Measurements from ENCODE around the gene NTF3.

NTF3 gene

GRCh38 chr12:5456906-5457305, 25.0 kb downstream of the NTF3 start:
- DNase-seq (ENCODE audit: low read depth in 2 of 2) = no peak

- no peak for DNase-seq (ENCODE audit: low read depth in 2 of 2)
Measured at GRCh38 chr12:5458229-5459050, 26.5 kb downstream of the NTF3 start.

GRCh38 chr12:5459051-5459782, 27.3 kb downstream of the NTF3 start:
- no peak for DNase-seq (ENCODE audit: low read depth in 2 of 2)

- DNase-seq (ENCODE audit: low read depth in 2 of 2) = no peak
Measured at GRCh38 chr12:5460817-5461216, 28.9 kb downstream of the NTF3 start.

DNA sequence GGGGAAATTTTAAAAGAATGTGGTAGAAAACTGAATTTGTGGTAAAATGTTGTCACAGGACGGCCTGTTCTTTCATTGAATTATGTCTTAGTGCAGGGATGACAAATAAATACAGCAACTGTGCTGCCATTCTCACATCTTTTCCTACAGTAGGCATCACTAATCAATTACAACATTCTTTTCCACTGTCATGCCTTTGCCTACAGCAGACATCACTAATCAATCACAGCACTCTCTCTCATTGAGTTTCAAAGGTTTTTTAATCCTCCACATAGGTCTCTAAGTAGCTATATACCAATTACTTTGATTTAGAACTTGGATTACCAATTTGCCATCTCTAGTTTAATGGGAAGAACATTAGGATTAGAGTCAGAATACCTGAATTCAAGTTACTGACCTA, 30.1 kb downstream of the NTF3 start:
- no peak for DNase-seq (ENCODE audit: low read depth in 2 of 2)

GRCh38 chr12:5464096-5464495, 32.2 kb downstream of the NTF3 start:
- DNase-seq (ENCODE audit: low read depth in 2 of 2) = no peak

GRCh38 chr12:5465384-5465783, 33.5 kb downstream of the NTF3 start:
- no peak for DNase-seq (ENCODE audit: low read depth in 2 of 2)

DNA sequence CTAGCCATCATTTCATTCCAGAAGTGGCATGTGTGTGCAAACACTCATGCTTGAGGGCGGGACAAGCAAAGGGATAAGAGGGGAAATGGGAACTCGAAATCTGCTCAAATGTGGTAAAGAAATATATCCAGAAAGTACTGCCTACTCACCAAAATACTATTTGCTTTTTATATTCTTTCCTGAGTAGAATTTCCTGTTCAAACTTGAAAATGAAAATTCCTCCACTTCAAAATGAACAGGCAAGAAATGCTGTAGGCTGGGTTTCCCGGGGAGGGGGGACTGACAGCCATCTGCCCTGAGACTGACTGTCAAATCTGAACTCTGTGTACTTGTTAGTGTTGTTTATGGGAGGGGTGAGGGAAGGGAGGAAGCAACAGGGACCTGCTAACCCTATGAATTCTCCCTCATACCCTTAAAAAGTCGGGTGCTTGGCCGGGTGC, 34.6 kb downstream of the NTF3 start:
- DNase-seq (ENCODE audit: low read depth in 2 of 2) = no peak

DNA sequence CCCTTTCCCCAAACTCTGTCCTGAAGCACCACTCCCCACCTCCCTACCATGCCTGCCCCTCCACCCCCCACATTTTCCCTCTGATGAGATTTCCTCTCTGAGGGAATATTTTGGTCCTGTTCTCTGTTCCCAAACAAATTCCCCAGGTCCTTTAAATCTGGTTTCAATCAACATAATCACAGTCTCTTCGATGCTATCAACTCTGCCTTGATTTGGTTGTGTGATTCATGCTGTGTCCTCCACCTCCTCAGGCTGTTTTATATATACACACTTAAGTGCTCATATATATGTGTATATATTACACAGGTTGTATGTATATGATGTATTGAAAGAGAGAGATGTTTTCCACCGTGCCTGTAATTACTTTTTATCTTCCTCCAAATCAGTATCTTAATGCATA, 36.0 kb downstream of the NTF3 start:
- DNase-seq (ENCODE audit: low read depth in 2 of 2) = no peak

DNA sequence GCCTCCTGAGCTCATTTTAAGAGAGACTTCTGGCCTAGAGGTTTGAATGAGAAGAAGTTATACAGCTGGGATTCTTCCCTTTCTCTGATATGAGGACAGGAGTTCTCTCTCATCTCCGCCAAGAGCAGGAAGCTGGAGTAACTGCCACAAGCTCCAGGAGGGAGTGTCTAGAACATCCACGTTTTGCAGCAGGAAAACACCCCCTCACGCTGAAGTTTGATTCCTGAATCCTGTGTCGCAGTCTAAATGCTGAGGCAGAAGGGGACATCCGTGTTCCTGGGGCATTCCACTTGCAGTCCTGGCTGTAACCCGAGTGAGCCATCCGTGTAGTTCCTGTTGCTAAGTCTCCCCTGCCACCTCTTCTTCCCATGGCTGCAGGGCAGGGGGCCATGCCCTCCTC, 38.3 kb downstream of the NTF3 start:
- no peak for DNase-seq (ENCODE audit: low read depth in 2 of 2)

DNA sequence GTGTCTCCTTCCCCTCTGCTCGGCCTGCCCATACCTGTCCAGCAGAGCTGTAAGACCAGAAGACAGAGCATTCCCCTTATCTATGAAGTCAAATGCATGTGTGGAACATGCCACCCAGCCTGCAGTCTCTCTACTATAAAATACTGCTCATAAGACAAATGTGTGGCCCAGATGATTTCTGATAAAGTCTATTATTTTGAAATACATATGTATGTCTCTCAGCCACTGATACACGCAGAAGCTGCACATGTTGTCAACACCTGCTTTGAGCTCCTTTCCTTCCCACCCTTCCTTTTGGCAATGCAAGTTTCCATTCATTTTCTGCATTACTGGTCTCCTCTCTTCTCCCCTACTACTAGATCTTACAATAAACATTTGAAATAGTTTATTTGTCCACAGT, 38.8 kb downstream of the NTF3 start:
- DNase-seq (ENCODE audit: low read depth in 2 of 2) = no peak

DNA sequence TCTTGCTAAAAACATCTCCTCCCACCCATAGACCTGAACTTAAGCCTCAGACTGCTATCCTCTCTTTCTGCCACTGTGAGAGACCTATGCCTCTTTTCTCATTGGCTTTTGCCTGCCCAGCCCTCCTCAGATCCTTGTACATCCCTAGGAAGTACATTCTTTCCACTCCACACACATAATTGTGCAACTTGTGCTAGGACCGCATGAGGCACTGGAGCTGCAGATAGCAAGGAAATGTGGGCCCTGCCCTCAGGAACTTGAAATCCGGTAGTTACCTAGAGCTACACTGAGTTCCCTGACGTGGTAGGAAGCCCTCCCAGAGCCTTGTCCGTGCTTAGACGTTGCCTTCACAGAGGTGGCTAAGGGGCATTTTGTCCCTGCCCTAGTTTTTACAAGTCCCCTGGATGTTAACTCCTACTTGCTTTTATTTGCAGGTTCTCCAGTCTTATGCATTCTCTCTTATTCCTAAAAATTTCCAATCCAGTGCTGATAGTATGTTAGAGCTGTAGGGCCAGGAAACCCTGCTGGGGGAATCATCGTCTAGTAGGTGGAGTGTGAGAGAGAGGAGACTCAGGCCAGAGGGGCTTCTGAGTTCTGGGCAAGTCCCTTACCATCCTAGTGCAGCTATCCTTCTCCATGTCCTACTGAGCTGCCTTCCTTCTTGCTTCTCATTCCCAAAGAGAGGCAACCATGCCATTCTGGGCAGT, 41.3 kb downstream of the NTF3 start:
- DNase-seq (ENCODE audit: low read depth in 2 of 2) = no peak

- DNase-seq (ENCODE audit: low read depth in 2 of 2) = no peak
Measured at GRCh38 chr12:5473783-5474116, 41.8 kb downstream of the NTF3 start.

GRCh38 chr12:5476356-5476755, 44.4 kb downstream of the NTF3 start:
- no peak for DNase-seq (ENCODE audit: low read depth in 2 of 2)

- DNase-seq (ENCODE audit: low read depth in 2 of 2) = no peak
Measured at GRCh38 chr12:5478081-5478706, 46.3 kb downstream of the NTF3 start.

- DNase-seq (ENCODE audit: low read depth in 2 of 2) = no peak
Measured at GRCh38 chr12:5479761-5480160, 47.9 kb downstream of the NTF3 start.

DNA sequence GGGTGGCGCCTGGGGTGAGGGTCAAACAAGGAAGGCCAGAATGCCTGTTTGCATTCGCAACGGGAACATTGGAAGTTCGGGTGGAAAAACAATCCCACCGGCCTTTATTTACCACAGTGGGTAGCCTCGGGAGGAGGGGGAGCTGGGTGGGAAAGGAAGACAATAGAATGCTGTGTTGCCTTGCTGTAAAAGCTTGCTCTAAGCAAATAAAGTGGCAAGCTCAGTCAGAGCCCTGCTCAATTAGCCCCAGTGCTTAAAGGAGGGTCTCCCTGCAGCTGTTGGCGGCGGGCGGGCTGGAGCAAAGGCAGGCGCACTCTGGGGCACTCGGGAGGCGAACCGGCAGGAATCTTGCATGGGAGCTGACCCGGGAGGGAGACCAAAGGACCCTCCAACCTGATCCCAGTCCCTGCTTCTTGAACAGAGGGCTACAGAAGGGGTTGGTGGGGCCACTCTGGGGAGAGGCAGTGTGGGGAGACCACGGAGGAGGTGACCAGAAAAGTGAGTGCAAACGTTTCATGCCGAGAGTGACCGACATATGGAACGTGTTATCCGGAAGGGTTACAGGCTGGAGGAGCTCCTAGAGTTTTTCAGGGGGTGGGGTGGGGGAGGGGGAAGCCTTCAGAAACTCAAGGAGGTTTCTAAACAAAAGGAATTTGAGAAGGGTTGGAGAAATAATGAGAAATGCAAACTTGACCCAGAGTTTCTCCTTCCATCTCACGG, 48.5 kb downstream of the NTF3 start:
- no peak for DNase-seq (ENCODE audit: low read depth in 2 of 2)

GRCh38 chr12:5480938-5481303, 49.0 kb downstream of the NTF3 start:
- no peak for DNase-seq (ENCODE audit: low read depth in 2 of 2)

GRCh38 chr12:5481645-5482044, 49.7 kb downstream of the NTF3 start:
- no peak for DNase-seq (ENCODE audit: low read depth in 2 of 2)

DNA sequence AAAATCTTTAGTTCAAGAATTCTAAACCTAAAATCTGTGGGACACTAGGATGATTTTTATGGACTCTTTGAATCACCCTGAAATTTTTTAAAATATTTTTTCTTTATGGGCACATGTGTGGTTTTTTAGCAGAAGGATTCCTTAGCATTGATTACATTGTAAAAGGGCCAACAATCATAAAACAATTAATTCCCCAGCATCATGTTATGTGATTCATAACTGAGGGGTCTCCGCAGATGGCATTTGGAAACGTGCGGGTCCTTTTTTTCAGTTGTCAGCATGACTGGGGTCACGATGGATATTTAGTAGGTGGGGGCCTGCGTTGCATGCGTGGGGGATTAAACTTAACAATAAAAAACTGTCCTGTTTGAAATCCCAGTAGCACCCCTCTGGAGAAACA, 52.5 kb downstream of the NTF3 start:
- no peak for DNase-seq (ENCODE audit: low read depth in 2 of 2)

DNA sequence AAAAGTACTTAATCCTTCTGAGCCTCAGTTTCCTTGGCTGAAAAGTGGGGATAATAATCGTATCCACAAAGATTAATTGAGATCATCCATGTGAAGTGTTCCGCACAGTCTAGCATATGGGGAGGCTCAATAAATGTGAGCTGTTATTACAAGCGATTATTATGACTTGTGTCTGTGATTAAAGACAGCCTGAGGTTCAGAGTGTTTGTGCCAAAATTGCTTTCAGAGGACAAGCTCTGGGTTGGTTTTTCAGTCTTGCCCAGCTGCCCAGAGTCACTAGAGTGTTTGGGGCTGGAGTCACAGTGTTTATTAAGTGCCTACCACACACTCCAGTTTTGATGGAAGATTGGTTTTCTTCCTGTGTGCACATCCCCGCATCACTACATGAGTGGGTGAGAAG, 53.5 kb downstream of the NTF3 start:
- no peak for DNase-seq (ENCODE audit: low read depth in 2 of 2)

- no peak for DNase-seq (ENCODE audit: low read depth in 2 of 2)
Measured at GRCh38 chr12:5487076-5487475, 55.2 kb downstream of the NTF3 start.
